IMR-90 (cell line): ENCODE measurements around the gene SMIM12. TPM values are rescaled to one million over a fixed set of nuclear protein-coding genes. Genes with fewer than 3 reads are reported as not detected.

Experiments used
- ATAC-seq: fragments of 200-7000 bp; cut with Tn5 transposase; 2 replicates; pipeline ENCODE4 v1.9.1; 2020; ENCODE audit warnings: low read depth, mild to moderate bottlenecking, moderate library complexity
- BruUV-seq: library from RNA; stranded (reverse); fragments of 400-500 nt; replicated peaks from 2 replicates; lab custom pipeline; 2021; lab: Mats Ljungman, UMichigan
- CTCF ChIA-PET: fragments of 300-600 bp; formaldehyde crosslinking; extraction: SDS; loops from one replicate; lab custom pipeline; 2021; ENCODE audit warnings: antibody characterized with exemption; lab: Yijun Ruan, JAX
- POLR2A ChIA-PET: fragments of 300-600 bp; sonication (Branson Sonifier 250); formaldehyde crosslinking; loops from one replicate; lab custom pipeline; 2022; ENCODE audit warnings: antibody characterized with exemption; ENCODE audit not compliant: unreplicated experiment; lab: Charles Lee
- DNase-seq: peaks from one replicate; pipeline ENCODE4 v3.0.0; 2013
- H2AFZ ChIP-seq: replicated peaks from 2 replicates; pipeline ENCODE3; 2013; ENCODE audit warnings: low read length, mild to moderate bottlenecking; ENCODE audit not compliant: poor library complexity
- H2AK5ac ChIP-seq: 2 replicates; pipeline ENCODE4 v1.6.1; 2013; ENCODE audit warnings: low read depth, low read length, inconsistent platforms
- H2AK9ac ChIP-seq: replicated peaks from 2 replicates; pipeline ENCODE3; 2013; ENCODE audit warnings: mild to moderate bottlenecking, low read depth, low read length, moderate library complexity; ENCODE audit not compliant: poor library complexity
- H2BK120ac ChIP-seq: 2 replicates; pipeline ENCODE4 v1.6.1; 2013; ENCODE audit warnings: low read depth, low read length, inconsistent platforms
- H2BK15ac ChIP-seq: 3 replicates; pipeline ENCODE4 v1.6.1; 2013; ENCODE audit warnings: low read depth, low read length, inconsistent platforms
- H2BK20ac ChIP-seq: 2 replicates; pipeline ENCODE4 v1.6.1; 2013; ENCODE audit warnings: low read depth, mild to moderate bottlenecking, inconsistent platforms, low read length, moderate library complexity
- H2BK5ac ChIP-seq: 2 replicates; pipeline ENCODE4 v1.6.1; 2013; ENCODE audit warnings: mild to moderate bottlenecking, low read depth, low read length, inconsistent platforms; ENCODE audit not compliant: poor library complexity, severe bottlenecking
- H3K14ac ChIP-seq: replicated peaks from 2 replicates; pipeline ENCODE4 v1.6.1; 2013; ENCODE audit warnings: low read depth, low read length, inconsistent platforms
- H3K18ac ChIP-seq: 2 replicates; pipeline ENCODE4 v1.6.1; 2013; ENCODE audit warnings: low read depth, low read length, control low read depth
- H3K23ac ChIP-seq: 2 replicates; pipeline ENCODE4 v1.6.1; 2013; ENCODE audit warnings: low read depth, low read length, inconsistent platforms
- H3K27ac ChIP-seq: 2 replicates; pipeline ENCODE4 v1.5.1; 2013; ENCODE audit warnings: mild to moderate bottlenecking, control low read depth, low read length; ENCODE audit not compliant: insufficient read depth
- H3K27me3 ChIP-seq: 2 replicates; pipeline ENCODE4 v1.6.1; 2013; ENCODE audit warnings: low read length; ENCODE audit not compliant: control insufficient read depth, insufficient read depth
- H3K36me3 ChIP-seq: 2 replicates; pipeline ENCODE4 v1.6.1; 2013; ENCODE audit warnings: low read length, mixed read lengths; ENCODE audit not compliant: control insufficient read depth, insufficient read depth
- H3K4ac ChIP-seq: 2 replicates; pipeline ENCODE4 v1.6.1; 2013; ENCODE audit warnings: low read depth, low read length, inconsistent platforms
- H3K4me1 ChIP-seq: 2 replicates; pipeline ENCODE4 v1.6.1; 2013; ENCODE audit warnings: low read length, mixed read lengths; ENCODE audit not compliant: control insufficient read depth, insufficient read depth
- H3K4me2 ChIP-seq: 2 replicates; pipeline ENCODE4 v1.6.1; 2013; ENCODE audit warnings: low read depth, mild to moderate bottlenecking, control low read depth, low read length, moderate library complexity
- H3K4me3 ChIP-seq: 2 replicates; pipeline ENCODE4 v1.5.1; 2013; ENCODE audit warnings: low read depth, mild to moderate bottlenecking, control low read depth, low read length, moderate library complexity; ENCODE audit not compliant: insufficient read depth
- H3K56ac ChIP-seq: 2 replicates; pipeline ENCODE4 v1.6.1; 2013; ENCODE audit warnings: low read length, inconsistent platforms; ENCODE audit not compliant: insufficient read depth; ENCODE audit errors: extremely low read depth
- H3K79me1 ChIP-seq, 2 experiments: 2 replicates each; pipeline ENCODE4 v1.6.1; 2013; ENCODE audit warnings: low read length in 2 of 2, inconsistent platforms in 1 of 2, low read depth in 1 of 2
- H3K9ac ChIP-seq: 2 replicates; pipeline ENCODE4 v1.6.1; 2013; ENCODE audit warnings: low read depth, low read length, control low read depth
- H3K9me1 ChIP-seq: 2 replicates; pipeline ENCODE4 v1.6.1; 2013; ENCODE audit warnings: low read length, inconsistent platforms; ENCODE audit not compliant: insufficient read depth
- H3K9me3 ChIP-seq: 2 replicates; pipeline ENCODE4 v1.6.1; 2013; ENCODE audit warnings: low read length; ENCODE audit not compliant: control insufficient read depth, insufficient read depth
- H4K20me1 ChIP-seq: 2 replicates; pipeline ENCODE4 v1.6.1; 2013; ENCODE audit warnings: low read length, inconsistent platforms; ENCODE audit not compliant: insufficient read depth
- H4K5ac ChIP-seq: 2 replicates; pipeline ENCODE4 v1.6.1; 2013; ENCODE audit warnings: mild to moderate bottlenecking, low read depth, low read length, control low read depth
- H4K8ac ChIP-seq, 2 experiments: 2 replicates each; pipeline ENCODE4 v1.6.1; 2013; ENCODE audit warnings: low read depth in 2 of 2, low read length in 2 of 2, control low read depth in 1 of 2, inconsistent platforms in 1 of 2
- H4K91ac ChIP-seq: 2 replicates; pipeline ENCODE4 v1.6.1; 2013; ENCODE audit warnings: low read depth, low read length, inconsistent platforms; ENCODE audit not compliant: insufficient read depth
- CEBPB ChIP-seq: IDR thresholded peaks from 2 replicates; pipeline ENCODE4 v1.6.1; 2012; ENCODE audit warnings: low read depth, low read length, improper control_type of control experiment
- MAFK ChIP-seq: IDR thresholded peaks from 2 replicates; pipeline ENCODE4 v1.6.1; 2012; ENCODE audit warnings: low read depth, low read length, improper control_type of control experiment
- MXI1 ChIP-seq: IDR thresholded peaks from 2 replicates; pipeline ENCODE4 v1.6.1; 2012; ENCODE audit warnings: low read depth, mild to moderate bottlenecking, low read length, moderate library complexity, borderline replicate concordance
- NFE2L2 ChIP-seq: fragments of 150-350 bp; IDR thresholded peaks from 2 replicates; pipeline ENCODE4 v1.6.1; 2016; ENCODE audit warnings: low read depth, mild to moderate bottlenecking, low read length
- SMC3 ChIP-seq: fragments of 150-350 bp; IDR thresholded peaks from 2 replicates; pipeline ENCODE4 v1.6.1; 2016; ENCODE audit warnings: low read depth, mild to moderate bottlenecking, antibody characterized with exemption, low read length, moderate library complexity
- whole genome bisulfite sequencing, 2 experiments: methylation state at CpG; one replicate each; pipeline versions ENCODE4 v1.1.5 to v1.1.7; 2013; ENCODE audit warnings: missing lambda C conversion rate in 2 of 2; ENCODE audit not compliant: insufficient read length in 1 of 2; ENCODE audit errors: extremely low coverage in 2 of 2; 5-methylcytosine and 5-hydroxymethylcytosine counted together
- dilution Hi-C: fragments of 300-500 bp; cut with HindIII; formaldehyde crosslinking; loops from one replicate; pipeline ENCODE4 v1.14.3; 2018; ENCODE audit warnings: low sequenced_read_pairs; ENCODE audit not compliant: unreplicated experiment
- in situ Hi-C: fragments of 300-500 bp; cut with MboI; formaldehyde crosslinking; loops from 3 replicates; pipeline ENCODE4 v1.14.3; 2019; ENCODE audit warnings: low sequenced_read_pairs, inconsistent platforms, mixed read lengths
- intact Hi-C: fragments of 100-400 bp; cut with micrococcal nuclease; formaldehyde crosslinking; loops from 2 replicates; pipeline ENCODE4 v1.10.0; 2022
- polyA plus RNA-seq, 3 experiments: library from polyadenylated mRNA; depleted of rRNA; stranded (reverse); fragments of >200 nt; gene quantifications; 2 replicates each; pipeline ENCODE4 v1.2.3, GENCODE V29; 2012; ENCODE audit warnings: low replicate concordance in 1 of 3
- total RNA-seq: library from RNA; depleted of rRNA; stranded (reverse); fragments of >200 nt; gene quantifications from 2 replicates; pipeline ENCODE4 v1.2.3, GENCODE V29; 2012
- TF ChIP-seq, protein P1 (sequence below): fragments of 150-350 bp; IDR thresholded peaks from 2 replicates; pipeline ENCODE4 v1.6.1; 2017; ENCODE audit warnings: mild to moderate bottlenecking, antibody characterized with exemption, low read length, low read depth

Gene SMIM12
- total and polyA plus RNA-seq, 2 of the 4 experiments (the other 2 are of a cell fraction), result 31.9 to 44.4 TPM

DNA sequence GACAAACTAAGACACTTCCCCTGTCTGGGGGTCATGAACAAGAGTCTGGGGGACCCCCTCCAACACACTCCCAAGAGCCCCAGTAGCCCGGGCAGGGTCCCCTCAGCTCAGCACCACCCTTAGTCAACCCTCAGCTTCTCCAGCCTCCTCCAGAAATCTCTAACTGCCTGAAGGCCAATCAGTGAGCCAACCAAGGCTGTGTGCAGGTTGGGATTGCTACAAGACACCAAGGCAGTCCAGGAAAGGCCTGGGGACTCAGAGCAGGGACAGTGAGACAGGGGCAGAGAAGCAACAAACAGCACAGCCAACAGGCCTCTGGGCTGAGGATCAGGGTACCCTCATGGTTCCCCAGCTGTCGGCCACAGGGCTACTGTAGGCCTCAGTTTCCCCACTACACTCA is 13.3 kb downstream of the SMIM12 start:
- no peak overlapping the region for H4K8ac ChIP-seq
- no peak overlapping the region for H4K5ac ChIP-seq
- no peak overlapping the region for H3K4me2 ChIP-seq
- H3K4me1 ChIP-seq, result no peaks in the 10 kb centered on the region
- CTCF ChIA-PET, result no interaction called here
- no peak overlapping the region for H2AFZ ChIP-seq
- no peaks in the 10 kb centered on the region; the same call in 1 of the 2 replicates for H3K9me1 ChIP-seq
- no peak overlapping the region for H3K56ac ChIP-seq
- dilution Hi-C loops (no loop called here), intact Hi-C loops (no loop called here), in situ Hi-C loops (no loop called here)
- no peak overlapping the region for H3K14ac ChIP-seq
- POLR2A ChIA-PET, result no interaction called here
- ATAC-seq, result no peak
- no peak overlapping the region for H3K9ac ChIP-seq
- H4K20me1 ChIP-seq, result peaks cover 10% of the 10 kb centered on the region
- no peak overlapping the region for H3K4ac ChIP-seq
- no peaks in the 10 kb centered on the region for H3K27me3 ChIP-seq
- no peak overlapping the region for H2AK9ac ChIP-seq
- no peak for TF ChIP-seq NFE2L2
- no peak for TF ChIP-seq CEBPB
- no peak for TF ChIP-seq MAFK
- TF ChIP-seq, protein P1, sequence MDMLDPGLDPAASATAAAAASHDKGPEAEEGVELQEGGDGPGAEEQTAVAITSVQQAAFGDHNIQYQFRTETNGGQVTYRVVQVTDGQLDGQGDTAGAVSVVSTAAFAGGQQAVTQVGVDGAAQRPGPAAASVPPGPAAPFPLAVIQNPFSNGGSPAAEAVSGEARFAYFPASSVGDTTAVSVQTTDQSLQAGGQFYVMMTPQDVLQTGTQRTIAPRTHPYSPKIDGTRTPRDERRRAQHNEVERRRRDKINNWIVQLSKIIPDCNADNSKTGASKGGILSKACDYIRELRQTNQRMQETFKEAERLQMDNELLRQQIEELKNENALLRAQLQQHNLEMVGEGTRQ, result no peak
- TF ChIP-seq MXI1, result no peak
- no peak for TF ChIP-seq SMC3
- no peak overlapping the region for H4K91ac ChIP-seq
- no TSS peak for BruUV-seq
- WGBS, 2 experiments, result no CpG with 5 or more reads among the region's 2 CpGs
- H2BK120ac ChIP-seq, result no peak overlapping the region
- no peak overlapping the region for H3K4me3 ChIP-seq
- H2BK15ac ChIP-seq, result no peak overlapping the region
- peaks cover 15 to 18% of the 10 kb centered on the region in 2 experiments; a peak in 3 of 4 replicates for H3K79me1 ChIP-seq
- peaks cover 6% of the 10 kb centered on the region for H3K36me3 ChIP-seq
- H3K18ac ChIP-seq, result no peak overlapping the region
- no peak overlapping the region for H3K27ac ChIP-seq
- H2AK5ac ChIP-seq, result no peak overlapping the region
- H2BK5ac ChIP-seq, result no peak overlapping the region
- H2BK20ac ChIP-seq, result no peak overlapping the region
- H3K23ac ChIP-seq, result no peak overlapping the region
- no peak for DNase-seq
- H3K9me3 ChIP-seq, result no peaks in the 10 kb centered on the region
